H9 (cell line): ENCODE data around the gene RNU1-4. TPM values are rescaled to one million over a fixed set of nuclear protein-coding genes. Genes with fewer than 3 reads are reported as not detected.
"Not testable (repeated sequence)": the region's sequence is repeated elsewhere in the genome, so short reads cannot be mapped to it uniquely, and the experiment has no call there.

Experiments used
- DNase-seq: peaks from one replicate; pipeline ENCODE4 v3.0.0-alpha.2; 2017
- H2AFZ ChIP-seq: one replicate; pipeline ENCODE4 v1.6.1; 2013; ENCODE audit warnings: mild to moderate bottlenecking, low read length, control low read depth, moderate library complexity
- H2AK5ac ChIP-seq: 2 replicates; pipeline ENCODE4 v1.6.1; 2013; ENCODE audit warnings: low read length, control low read depth, mixed read lengths; ENCODE audit not compliant: insufficient read length
- H2BK120ac ChIP-seq: one replicate; pipeline ENCODE4 v1.6.1; 2013; ENCODE audit warnings: low read depth, mild to moderate bottlenecking, low read length, control low read depth, inconsistent platforms; ENCODE audit not compliant: poor library complexity, severe bottlenecking
- H2BK12ac ChIP-seq: 2 replicates; pipeline ENCODE4 v1.6.1; 2013; ENCODE audit warnings: low read length, control low read depth, mixed read lengths, low read depth; ENCODE audit not compliant: insufficient read length
- H2BK15ac ChIP-seq: 2 replicates; pipeline ENCODE4 v1.6.1; 2013; ENCODE audit warnings: low read depth, low read length, control low read depth
- H2BK20ac ChIP-seq: one replicate; pipeline ENCODE4 v1.6.1; 2013; ENCODE audit warnings: low read depth, mild to moderate bottlenecking, low read length, control low read depth, inconsistent platforms; ENCODE audit not compliant: poor library complexity, severe bottlenecking
- H2BK5ac ChIP-seq: 2 replicates; pipeline ENCODE4 v1.6.1; 2013; ENCODE audit warnings: low read length, control low read depth, mixed read lengths; ENCODE audit not compliant: insufficient read length
- H3K14ac ChIP-seq: 2 replicates; pipeline ENCODE4 v1.6.1; 2013; ENCODE audit warnings: low read length, control low read depth; ENCODE audit not compliant: insufficient read depth
- H3K18ac ChIP-seq: 2 replicates; pipeline ENCODE4 v1.6.1; 2013; ENCODE audit warnings: low read depth, mild to moderate bottlenecking, mixed read lengths, low read length, control low read depth; ENCODE audit not compliant: insufficient read length
- H3K23ac ChIP-seq: 2 replicates; pipeline ENCODE4 v1.6.1; 2013; ENCODE audit warnings: low read length, control low read depth, mixed read lengths, low read depth; ENCODE audit not compliant: insufficient read length
- H3K23me2 ChIP-seq: 2 replicates; pipeline ENCODE4 v1.6.1; 2013; ENCODE audit warnings: low read depth, mild to moderate bottlenecking, mixed read lengths, low read length, control low read depth; ENCODE audit not compliant: insufficient read length, poor library complexity, severe bottlenecking
- H3K27ac ChIP-seq: 2 replicates; pipeline ENCODE4 v1.5.1; 2013; ENCODE audit warnings: low read length, control low read depth, mixed read lengths, low read depth; ENCODE audit not compliant: insufficient read length
- H3K27me3 ChIP-seq: 2 replicates; pipeline ENCODE4 v1.6.1; 2013; ENCODE audit warnings: low read length, control low read depth, inconsistent platforms; ENCODE audit not compliant: insufficient read depth
- H3K4ac ChIP-seq: 2 replicates; pipeline ENCODE4 v1.6.1; 2013; ENCODE audit warnings: low read depth, mild to moderate bottlenecking, control low read depth, inconsistent platforms, low read length, moderate library complexity
- H3K4me1 ChIP-seq: 2 replicates; pipeline ENCODE4 v1.6.1; 2013; ENCODE audit warnings: low read length, control low read depth, inconsistent platforms; ENCODE audit not compliant: insufficient read depth
- H3K4me2 ChIP-seq: 2 replicates; pipeline ENCODE4 v1.6.1; 2013; ENCODE audit warnings: low read length, control low read depth, mixed read lengths; ENCODE audit not compliant: insufficient read length, insufficient read depth
- H3K56ac ChIP-seq: 2 replicates; pipeline ENCODE4 v1.6.1; 2013; ENCODE audit warnings: low read depth, mild to moderate bottlenecking, mixed read lengths, low read length, control low read depth; ENCODE audit not compliant: insufficient read length
- H3K79me1 ChIP-seq: 2 replicates; pipeline ENCODE4 v1.6.1; 2013; ENCODE audit warnings: low read depth, mild to moderate bottlenecking, moderate library complexity, low read length, control low read depth, inconsistent platforms; ENCODE audit not compliant: insufficient read depth, poor library complexity, severe bottlenecking
- H3K79me2 ChIP-seq: 2 replicates; pipeline ENCODE4 v1.6.1; 2013; ENCODE audit warnings: low read length, control low read depth, inconsistent platforms; ENCODE audit not compliant: insufficient read depth
- H3K9ac ChIP-seq: 2 replicates; pipeline ENCODE4 v1.6.1; 2013; ENCODE audit warnings: low read length, control low read depth, mixed read lengths; ENCODE audit not compliant: insufficient read length; ENCODE audit errors: extremely low read depth
- H3K9me3 ChIP-seq: one replicate; pipeline ENCODE4 v1.6.1; 2013; ENCODE audit warnings: low read depth, low read length, inconsistent platforms; ENCODE audit not compliant: control insufficient read depth
- H3T11ph ChIP-seq: one replicate; pipeline ENCODE4 v1.6.1; 2013; ENCODE audit warnings: mild to moderate bottlenecking, low read length, control low read depth, inconsistent platforms
- H4K20me1 ChIP-seq: one replicate; pipeline ENCODE4 v1.6.1; 2013; ENCODE audit not compliant: control insufficient read depth, insufficient read length, insufficient read depth
- H4K5ac ChIP-seq: 2 replicates; pipeline ENCODE4 v1.6.1; 2013; ENCODE audit warnings: low read depth, mild to moderate bottlenecking, mixed read lengths, low read length, control low read depth; ENCODE audit not compliant: insufficient read length
- H4K8ac ChIP-seq: replicated peaks from 2 replicates; pipeline ENCODE4 v1.6.1; 2013; ENCODE audit warnings: low read length, control low read depth, mixed read lengths, low read depth; ENCODE audit not compliant: insufficient read length
- H4K91ac ChIP-seq: 2 replicates; pipeline ENCODE4 v1.6.1; 2013; ENCODE audit warnings: low read depth, mild to moderate bottlenecking, moderate library complexity, mixed read lengths, low read length, control low read depth; ENCODE audit not compliant: insufficient read length
- H3K27ac Mint-ChIP-seq, 3 experiments: 2 replicates in 2 of 3; 3 replicates in 1 of 3; pipeline ENCODE4 v1.8.0; 2020 to 2021; ENCODE audit warnings: mixed read lengths in 3 of 3, mild to moderate bottlenecking in 1 of 3, moderate library complexity in 1 of 3
- H3K27me3 Mint-ChIP-seq: 2 replicates; pipeline ENCODE4 v1.8.0; 2021; ENCODE audit warnings: low read depth, mild to moderate bottlenecking, moderate library complexity, mixed read lengths
- H3K36me3 Mint-ChIP-seq, 3 experiments: 2 replicates in 2 of 3; 3 replicates in 1 of 3; pipeline ENCODE4 v1.8.0; 2020 to 2021; ENCODE audit warnings: low read depth in 3 of 3, mixed read lengths in 3 of 3; ENCODE audit not compliant: insufficient read depth in 1 of 3
- H3K4me1 Mint-ChIP-seq, 2 experiments: 2 replicates each; pipeline ENCODE4 v1.8.0; 2020; ENCODE audit warnings: mixed read lengths in 2 of 2
- H3K4me3 Mint-ChIP-seq, 2 experiments: 2 replicates in 1 of 2; 3 replicates in 1 of 2; pipeline ENCODE4 v1.8.0; 2020 to 2021; ENCODE audit warnings: mild to moderate bottlenecking in 2 of 2, mixed read lengths in 2 of 2, moderate library complexity in 1 of 2
- H3K9me3 Mint-ChIP-seq, 2 experiments: 2 replicates in 1 of 2; 3 replicates in 1 of 2; pipeline ENCODE4 v1.8.0; 2020; ENCODE audit warnings: mild to moderate bottlenecking in 2 of 2, mixed read lengths in 2 of 2, moderate library complexity in 1 of 2
- WGBS: extraction: QIAGEN DNeasy Blood & Tissue Kit; methylation state at CpG from one replicate; pipeline ENCODE4 v1.1.7; 2013; ENCODE audit warnings: missing lambda C conversion rate, low lambda C conversion rate, mixed read lengths; ENCODE audit not compliant: insufficient read length; ENCODE audit errors: extremely low coverage; 5-methylcytosine and 5-hydroxymethylcytosine counted together
- total RNA-seq: library from RNA; stranded (reverse); gene quantifications from 2 replicates; pipeline ENCODE4 v1.2.1, GENCODE V29; 2021

RNU1-4 gene
- total RNA-seq, 1 experiment from 2014 or later, result 2,051 TPM

DNA sequence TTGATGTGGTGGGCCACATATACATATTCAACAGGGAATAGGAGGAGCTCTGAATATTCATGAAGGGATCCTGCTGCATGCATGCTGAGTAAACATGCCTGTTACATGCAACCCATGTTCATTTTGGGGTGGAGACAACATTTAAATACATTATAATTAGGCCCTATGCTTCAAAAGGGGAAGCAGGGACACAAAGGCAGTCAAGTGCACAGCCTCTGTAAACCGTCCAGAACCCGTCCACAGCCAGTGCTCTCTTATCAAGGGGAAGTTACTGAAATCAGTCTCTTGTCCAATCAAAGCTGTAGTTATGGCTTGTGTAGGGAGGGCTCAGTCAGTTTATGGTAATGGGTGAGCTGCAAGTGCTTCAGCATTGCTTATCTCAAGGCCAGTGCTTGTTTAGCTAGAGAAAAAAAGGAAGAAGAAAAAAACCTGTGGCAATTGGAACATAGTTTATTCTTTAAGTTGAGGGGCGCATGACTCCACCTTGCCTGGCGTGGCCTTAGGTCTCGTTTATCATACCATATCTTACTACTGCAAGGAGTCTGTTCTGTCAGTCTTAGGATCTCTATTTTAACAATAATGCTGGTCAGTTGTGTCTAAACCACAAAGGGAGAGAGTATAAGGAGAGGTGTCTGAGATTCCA, 7.9 kb upstream of the RNU1-4 start:
- not testable (repeated sequence) for H2BK15ac ChIP-seq, H3K4me2 ChIP-seq, H3K27me3 ChIP-seq, H3K23me2 ChIP-seq, H3K4me1 ChIP-seq, H4K5ac ChIP-seq, H4K20me1 ChIP-seq, H4K91ac ChIP-seq, H3K14ac ChIP-seq, H4K8ac ChIP-seq, H2BK5ac ChIP-seq, H3T11ph ChIP-seq, H3K79me2 ChIP-seq, H2AK5ac ChIP-seq, H3K9ac ChIP-seq, H2AFZ ChIP-seq, H3K27ac ChIP-seq, H3K18ac ChIP-seq, H2BK120ac ChIP-seq, H3K27ac Mint-ChIP-seq, H3K23ac ChIP-seq, DNase-seq, H3K56ac ChIP-seq, H3K9me3 Mint-ChIP-seq, H3K9me3 ChIP-seq, H3K4me3 Mint-ChIP-seq, H3K36me3 Mint-ChIP-seq, H3K4me1 Mint-ChIP-seq, H3K4ac ChIP-seq, H3K79me1 ChIP-seq, H2BK12ac ChIP-seq, H3K27me3 Mint-ChIP-seq, H2BK20ac ChIP-seq
- no CpG with 5 or more reads among the region's 5 CpGs for WGBS

DNA sequence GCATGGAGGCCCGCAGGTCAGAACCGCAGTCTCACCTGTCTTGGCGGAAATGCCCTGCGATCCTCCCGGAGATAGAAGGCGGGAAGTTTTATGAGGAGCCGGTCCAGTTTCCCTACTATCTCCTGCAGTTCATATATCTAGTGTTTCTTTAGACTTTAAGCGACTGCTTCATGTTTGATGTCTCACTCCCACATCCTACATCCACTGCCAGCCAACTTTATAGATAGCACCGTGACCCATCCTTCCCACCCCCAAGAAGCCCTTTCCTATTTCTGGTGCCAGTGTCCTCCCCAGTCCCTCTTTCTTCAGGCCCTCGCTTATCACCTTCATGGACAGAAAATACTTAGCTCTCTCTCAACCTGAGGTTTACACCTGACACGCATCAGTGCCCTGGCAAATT, 914 bp downstream of the RNU1-4 start:
- not testable (repeated sequence) for H4K5ac ChIP-seq, H3K79me2 ChIP-seq, H3K56ac ChIP-seq, H3K27ac ChIP-seq, H4K91ac ChIP-seq, H3K27me3 ChIP-seq, H3T11ph ChIP-seq, H2AK5ac ChIP-seq, H3K4me1 ChIP-seq, H2BK120ac ChIP-seq, H2BK12ac ChIP-seq, H3K18ac ChIP-seq, H3K14ac ChIP-seq, H3K9me3 ChIP-seq, H3K79me1 ChIP-seq, H4K20me1 ChIP-seq, H3K23ac ChIP-seq, H3K4me3 Mint-ChIP-seq, H3K4me2 ChIP-seq, H4K8ac ChIP-seq, H3K27ac Mint-ChIP-seq, H3K9me3 Mint-ChIP-seq, H3K4me1 Mint-ChIP-seq, H3K4ac ChIP-seq, H3K27me3 Mint-ChIP-seq, DNase-seq, H2BK20ac ChIP-seq, H2BK5ac ChIP-seq, H3K9ac ChIP-seq, H3K36me3 Mint-ChIP-seq, H2BK15ac ChIP-seq, H3K23me2 ChIP-seq, H2AFZ ChIP-seq
- no CpG with 5 or more reads among the region's 11 CpGs for WGBS
